PFSK-1 (cell line): ENCODE data around the gene EXOC4.

ENCODE experiments used
- FOXP2 ChIP-seq: optimal IDR thresholded peaks from 2 replicates; pipeline ENCODE3; 2011; ENCODE audit warnings: borderline replicate concordance, control low read depth, inconsistent platforms; ENCODE audit not compliant: insufficient read depth; ENCODE audit errors: extremely low read length, extremely low read depth
- POLR2AphosphoS5 ChIP-seq: IDR thresholded peaks from 2 replicates; pipeline ENCODE4 v1.6.1; 2012; ENCODE audit warnings: low read depth, mild to moderate bottlenecking, control low read depth, low read length, moderate library complexity
- SIN3A ChIP-seq: IDR thresholded peaks from 2 replicates; pipeline ENCODE4 v1.6.1; 2012; ENCODE audit warnings: mild to moderate bottlenecking, low read length, moderate library complexity, borderline replicate concordance; ENCODE audit not compliant: insufficient read depth
- TAF1 ChIP-seq: IDR thresholded peaks from 2 replicates; pipeline ENCODE4 v1.6.1; 2012; ENCODE audit warnings: low read length, control low read depth, borderline replicate concordance; ENCODE audit not compliant: insufficient read depth
- TF ChIP-seq, protein P1 (sequence below), 2 experiments: IDR thresholded peaks; 2 replicates each; pipeline versions ENCODE4 v1.6.1 to v1.8.0; 2011 to 2012; ENCODE audit warnings: low read depth in 2 of 2, low read length in 2 of 2, control low read depth in 1 of 2, inconsistent platforms in 1 of 2, mild to moderate bottlenecking in 1 of 2, moderate library complexity in 1 of 2; ENCODE audit not compliant: insufficient read depth in 1 of 2

DNA sequence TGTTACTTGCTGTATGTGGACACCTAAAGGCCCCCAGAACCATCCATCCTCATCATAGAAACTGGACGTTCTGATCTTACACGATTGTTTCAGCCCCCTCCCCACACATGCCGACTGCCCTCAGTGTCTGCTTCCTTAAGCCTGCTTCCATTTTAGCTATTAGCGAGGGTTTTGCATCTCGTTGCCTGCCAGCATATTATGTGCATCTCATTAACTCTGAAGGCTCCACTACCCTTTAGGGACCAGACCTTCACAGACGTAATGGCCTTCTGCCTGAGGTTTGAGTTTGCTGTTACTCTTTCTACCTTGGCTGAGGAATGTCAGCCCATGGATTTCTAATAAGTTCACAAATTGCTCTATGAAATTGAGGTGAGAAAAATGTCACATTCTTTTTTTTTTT lies 820.4 kb downstream of the EXOC4 start:
- TF ChIP-seq POLR2AphosphoS5, result no peak
- no peak for TF ChIP-seq TAF1
- TF ChIP-seq, protein P1, sequence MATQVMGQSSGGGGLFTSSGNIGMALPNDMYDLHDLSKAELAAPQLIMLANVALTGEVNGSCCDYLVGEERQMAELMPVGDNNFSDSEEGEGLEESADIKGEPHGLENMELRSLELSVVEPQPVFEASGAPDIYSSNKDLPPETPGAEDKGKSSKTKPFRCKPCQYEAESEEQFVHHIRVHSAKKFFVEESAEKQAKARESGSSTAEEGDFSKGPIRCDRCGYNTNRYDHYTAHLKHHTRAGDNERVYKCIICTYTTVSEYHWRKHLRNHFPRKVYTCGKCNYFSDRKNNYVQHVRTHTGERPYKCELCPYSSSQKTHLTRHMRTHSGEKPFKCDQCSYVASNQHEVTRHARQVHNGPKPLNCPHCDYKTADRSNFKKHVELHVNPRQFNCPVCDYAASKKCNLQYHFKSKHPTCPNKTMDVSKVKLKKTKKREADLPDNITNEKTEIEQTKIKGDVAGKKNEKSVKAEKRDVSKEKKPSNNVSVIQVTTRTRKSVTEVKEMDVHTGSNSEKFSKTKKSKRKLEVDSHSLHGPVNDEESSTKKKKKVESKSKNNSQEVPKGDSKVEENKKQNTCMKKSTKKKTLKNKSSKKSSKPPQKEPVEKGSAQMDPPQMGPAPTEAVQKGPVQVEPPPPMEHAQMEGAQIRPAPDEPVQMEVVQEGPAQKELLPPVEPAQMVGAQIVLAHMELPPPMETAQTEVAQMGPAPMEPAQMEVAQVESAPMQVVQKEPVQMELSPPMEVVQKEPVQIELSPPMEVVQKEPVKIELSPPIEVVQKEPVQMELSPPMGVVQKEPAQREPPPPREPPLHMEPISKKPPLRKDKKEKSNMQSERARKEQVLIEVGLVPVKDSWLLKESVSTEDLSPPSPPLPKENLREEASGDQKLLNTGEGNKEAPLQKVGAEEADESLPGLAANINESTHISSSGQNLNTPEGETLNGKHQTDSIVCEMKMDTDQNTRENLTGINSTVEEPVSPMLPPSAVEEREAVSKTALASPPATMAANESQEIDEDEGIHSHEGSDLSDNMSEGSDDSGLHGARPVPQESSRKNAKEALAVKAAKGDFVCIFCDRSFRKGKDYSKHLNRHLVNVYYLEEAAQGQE (IDR thresholded peaks at IDR 0.05; ENCODE audit: insufficient read depth in 1 of 2, low read depth in 2 of 2, low read length in 2 of 2), result no peak
- no peak for TF ChIP-seq SIN3A
- no peak for TF ChIP-seq FOXP2
